Effector memory CD4-positive, alpha-beta T cell (primary cell): Measurements from ENCODE around the gene TPSB2.
"Not testable (repeated sequence)": the region's sequence is repeated elsewhere in the genome, so short reads cannot be mapped to it uniquely, and the experiment has no call there.

Experiments used
- DNase-seq, 3 donors: peaks; one replicate each; pipeline ENCODE4 v3.0.0-alpha.2; 2020
- H3K27ac ChIP-seq: 2 replicates; pipeline ENCODE4 v1.7.0; 2013; ENCODE audit warnings: mild to moderate bottlenecking, low read length, moderate library complexity; ENCODE audit not compliant: insufficient read depth, poor library complexity, severe bottlenecking
- H3K27me3 ChIP-seq: replicated peaks from 2 replicates; pipeline ENCODE4 v1.7.0; 2013; ENCODE audit warnings: mild to moderate bottlenecking, low read length; ENCODE audit not compliant: insufficient read depth, control insufficient read depth, poor library complexity, severe bottlenecking
- H3K36me3 ChIP-seq: 2 replicates; pipeline ENCODE4 v1.7.0; 2013; ENCODE audit warnings: mild to moderate bottlenecking, low read length, moderate library complexity; ENCODE audit not compliant: control insufficient read depth, insufficient read depth
- H3K4me1 ChIP-seq: 2 replicates; pipeline ENCODE4 v1.7.0; 2013; ENCODE audit warnings: low read length, mild to moderate bottlenecking; ENCODE audit not compliant: control insufficient read depth, insufficient read depth, poor library complexity, severe bottlenecking
- H3K4me3 ChIP-seq: 2 replicates; pipeline ENCODE4 v1.7.0; 2013; ENCODE audit warnings: low read length, low read depth, mild to moderate bottlenecking; ENCODE audit not compliant: insufficient read depth, poor library complexity, severe bottlenecking
- H3K9me3 ChIP-seq: 2 replicates; pipeline ENCODE4 v1.7.0; 2013; ENCODE audit warnings: mild to moderate bottlenecking, low read length, moderate library complexity; ENCODE audit not compliant: control insufficient read depth

The TPSB2 gene

DNA sequence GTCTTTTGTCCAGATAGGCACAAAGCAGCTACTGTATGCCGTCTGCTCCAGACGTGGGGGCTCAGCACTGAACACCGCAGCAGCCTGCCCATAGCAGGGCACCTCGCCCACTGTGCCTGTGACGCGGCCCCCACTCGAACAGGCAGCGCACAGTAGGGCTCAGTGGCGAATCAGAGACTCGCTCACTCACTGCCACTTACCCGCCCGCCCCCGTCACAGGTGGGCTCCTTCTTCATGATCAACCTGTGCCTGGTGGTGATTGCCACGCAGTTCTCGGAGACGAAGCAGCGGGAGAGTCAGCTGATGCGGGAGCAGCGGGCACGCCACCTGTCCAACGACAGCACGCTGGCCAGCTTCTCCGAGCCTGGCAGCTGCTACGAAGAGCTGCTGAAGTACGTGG is 28.5 kb downstream of the TPSB2 start:
- no peaks in the 10 kb centered on the region for H3K4me1 ChIP-seq
- no peaks in the 10 kb centered on the region for H3K9me3 ChIP-seq
- no peak for DNase-seq
- no peaks in the 10 kb centered on the region for H3K36me3 ChIP-seq
- H3K4me3 ChIP-seq: no peak overlapping the region
- H3K27me3 ChIP-seq: no peaks in the 10 kb centered on the region
- no peak overlapping the region for H3K27ac ChIP-seq

DNA sequence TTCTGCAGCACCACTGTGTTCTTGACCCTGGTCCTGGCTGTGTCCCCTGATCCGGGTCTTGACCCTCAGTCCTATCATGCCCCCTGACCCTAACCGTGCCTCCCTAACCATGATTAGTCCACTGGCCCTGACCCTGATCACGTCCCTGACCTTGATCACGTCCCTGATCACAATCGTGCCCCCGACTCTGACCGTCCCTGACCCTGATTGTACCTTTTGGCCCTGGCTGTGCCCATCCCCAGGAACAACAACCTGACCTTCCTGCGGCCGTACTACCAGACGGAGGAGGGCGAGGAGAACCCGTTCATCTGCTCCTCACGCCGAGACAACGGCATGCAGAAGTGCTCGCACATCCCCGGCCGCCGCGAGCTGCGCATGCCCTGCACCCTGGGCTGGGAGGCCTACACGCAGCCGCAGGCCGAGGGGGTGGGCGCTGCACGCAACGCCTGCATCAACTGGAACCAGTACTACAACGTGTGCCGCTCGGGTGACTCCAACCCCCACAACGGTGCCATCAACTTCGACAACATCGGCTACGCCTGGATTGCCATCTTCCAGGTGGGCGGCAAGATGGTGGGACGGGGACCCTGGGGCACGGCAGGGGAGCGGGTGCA is 29.9 kb downstream of the TPSB2 start:
- no peaks in the 10 kb centered on the region for H3K9me3 ChIP-seq
- DNase-seq: no peak
- H3K27me3 ChIP-seq: no peaks in the 10 kb centered on the region
- no peaks in the 10 kb centered on the region for H3K36me3 ChIP-seq
- H3K4me3 ChIP-seq: no peak overlapping the region
- no peaks in the 10 kb centered on the region for H3K4me1 ChIP-seq
- H3K27ac ChIP-seq: no peak overlapping the region

DNA sequence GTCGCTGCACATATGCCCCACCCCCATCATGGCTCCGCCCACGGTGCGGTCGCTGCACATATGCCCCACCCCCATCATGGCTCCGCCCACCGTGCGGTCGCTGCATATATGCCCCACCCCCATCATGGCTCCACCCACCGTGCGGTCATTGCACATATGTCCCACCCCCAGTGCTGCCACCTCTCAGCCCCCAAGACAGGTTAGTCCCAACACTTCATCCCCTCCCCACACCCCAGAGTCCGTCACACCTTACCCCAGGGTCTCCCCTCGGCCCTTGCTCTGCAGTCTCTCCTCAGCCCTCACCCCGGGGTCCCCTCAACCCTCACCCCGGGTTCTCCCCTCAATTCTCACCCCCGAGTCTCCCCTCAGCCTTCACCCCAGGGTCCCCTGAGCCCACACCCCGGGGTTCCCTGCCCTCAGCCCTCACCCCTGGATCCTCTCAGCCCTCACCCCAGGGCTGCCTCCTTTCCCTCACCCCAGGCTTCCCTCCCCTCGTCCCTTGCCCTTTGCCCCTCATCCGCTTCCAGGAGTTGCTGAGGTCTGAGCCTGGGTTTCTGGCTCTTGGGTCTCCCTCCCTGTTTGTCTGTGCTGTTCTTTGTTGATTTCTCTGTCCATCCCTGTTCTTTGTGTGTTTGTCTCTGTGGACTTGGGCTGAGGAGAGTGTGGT is 30.5 kb downstream of the TPSB2 start:
- no peak for DNase-seq
- no peak overlapping the region for H3K27ac ChIP-seq
- no peak overlapping the region for H3K4me3 ChIP-seq

DNA sequence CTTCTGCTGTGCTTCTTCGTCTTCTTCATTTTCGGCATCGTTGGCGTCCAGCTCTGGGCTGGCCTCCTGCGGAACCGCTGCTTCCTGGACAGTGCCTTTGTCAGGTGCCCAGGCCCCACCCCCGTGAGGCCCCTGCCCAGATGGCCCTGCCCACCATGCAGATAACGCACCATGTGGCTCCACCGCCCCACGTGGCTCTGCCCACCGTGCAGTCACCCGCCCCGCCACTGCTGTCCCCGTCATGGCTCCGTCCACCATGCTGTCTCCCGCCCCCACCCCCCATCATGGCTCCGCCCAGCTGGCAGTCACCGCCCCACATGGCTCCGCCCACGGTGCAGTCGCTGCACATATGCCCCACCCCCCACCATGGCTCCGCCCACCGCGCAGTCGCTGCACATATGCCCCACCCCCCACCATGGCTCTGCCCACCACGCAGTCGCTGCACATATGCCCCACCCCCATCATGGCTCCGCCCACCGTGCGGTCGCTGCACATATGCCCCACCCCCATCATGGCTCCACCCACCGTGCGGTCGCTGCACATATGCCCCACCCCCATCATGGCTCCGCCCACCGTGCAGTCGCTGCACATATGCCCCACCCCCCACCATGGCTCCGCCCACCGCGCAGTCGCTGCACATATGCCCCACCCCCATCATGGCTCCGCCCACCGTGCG is 31.2 kb downstream of the TPSB2 start:
- H3K4me3 ChIP-seq, H3K27me3 ChIP-seq, H3K9me3 ChIP-seq, H3K4me1 ChIP-seq, H3K36me3 ChIP-seq, H3K27ac ChIP-seq: not testable (repeated sequence)
- peak in 1 of 3 donors; percentile 17 for DNase-seq

More for the DNA sequence above, 30.5 kb downstream of the TPSB2 start:
- Histone ChIP-seq H3K4me1 (no peaks in the 10 kb centered on the region), H3K36me3 (no peaks in the 10 kb centered on the region), H3K27me3 (no peaks in the 10 kb centered on the region), H3K9me3 (no peaks in the 10 kb centered on the region)

DNA sequence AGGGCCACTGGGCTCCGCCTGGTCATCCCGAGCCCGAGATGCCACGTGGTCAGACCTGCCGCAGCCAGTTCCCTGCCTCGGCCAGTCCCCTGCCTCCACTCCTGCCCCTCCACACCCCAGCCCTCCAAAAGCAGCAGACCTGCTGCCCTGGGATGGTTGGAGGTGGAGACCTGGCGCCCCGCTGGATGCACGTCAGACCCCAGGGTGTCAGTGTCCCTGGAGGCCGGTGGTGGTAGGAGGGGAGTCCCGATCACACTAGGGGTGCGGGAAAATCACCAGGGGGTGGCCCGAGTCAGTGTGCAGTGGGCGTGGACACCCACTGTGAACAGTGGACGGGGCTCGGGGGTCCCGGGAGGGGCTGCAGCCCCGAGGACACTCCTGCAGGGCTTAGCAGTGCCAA is 31.8 kb downstream of the TPSB2 start:
- H3K4me3 ChIP-seq: no peak overlapping the region
- no peaks in the 10 kb centered on the region for H3K27me3 ChIP-seq

DNA sequence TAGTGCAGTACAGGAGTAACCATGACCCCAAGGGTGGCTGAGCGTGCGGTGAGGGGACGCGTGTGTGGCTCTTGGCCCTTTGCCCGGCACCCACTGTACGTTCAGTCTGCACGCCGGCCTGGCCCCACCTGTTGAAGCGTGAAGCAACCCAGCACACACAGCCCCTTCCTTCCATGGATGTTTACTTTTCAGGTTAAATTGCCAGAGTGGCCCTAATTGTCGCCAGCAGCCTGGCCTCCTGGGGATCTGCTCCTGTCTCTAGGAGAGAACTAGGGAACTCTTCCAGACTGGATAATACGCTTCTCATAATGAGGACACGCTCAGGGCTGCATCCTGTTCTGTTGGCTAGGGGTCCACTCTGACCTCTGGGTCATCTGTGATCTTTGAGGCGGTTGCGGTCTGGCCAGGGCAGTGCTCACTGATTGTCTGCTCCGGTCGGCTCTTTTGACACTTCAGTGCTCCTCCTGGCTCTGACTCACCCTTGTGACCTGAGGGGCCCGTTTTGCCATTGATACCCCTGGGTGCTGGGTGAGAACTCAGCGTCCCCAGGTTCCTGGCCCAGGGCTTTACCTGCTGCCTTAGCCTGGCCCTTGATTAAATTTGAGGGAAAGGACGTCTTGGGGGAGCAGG is 32.6 kb downstream of the TPSB2 start:
- Histone ChIP-seq H3K4me3 (no peak overlapping the region), H3K36me3 (no peaks in the 10 kb centered on the region), H3K4me1 (no peaks in the 10 kb centered on the region), H3K27ac (no peak overlapping the region), H3K27me3 (no peaks in the 10 kb centered on the region), H3K9me3 (no peaks in the 10 kb centered on the region)
- DNase-seq: no peak

More for the DNA sequence above, 31.8 kb downstream of the TPSB2 start:
- Histone ChIP-seq H3K36me3 (no peaks in the 10 kb centered on the region), H3K4me1 (no peaks in the 10 kb centered on the region), H3K9me3 (no peaks in the 10 kb centered on the region), H3K27ac (no peak overlapping the region)
- DNase-seq: no peak

DNA sequence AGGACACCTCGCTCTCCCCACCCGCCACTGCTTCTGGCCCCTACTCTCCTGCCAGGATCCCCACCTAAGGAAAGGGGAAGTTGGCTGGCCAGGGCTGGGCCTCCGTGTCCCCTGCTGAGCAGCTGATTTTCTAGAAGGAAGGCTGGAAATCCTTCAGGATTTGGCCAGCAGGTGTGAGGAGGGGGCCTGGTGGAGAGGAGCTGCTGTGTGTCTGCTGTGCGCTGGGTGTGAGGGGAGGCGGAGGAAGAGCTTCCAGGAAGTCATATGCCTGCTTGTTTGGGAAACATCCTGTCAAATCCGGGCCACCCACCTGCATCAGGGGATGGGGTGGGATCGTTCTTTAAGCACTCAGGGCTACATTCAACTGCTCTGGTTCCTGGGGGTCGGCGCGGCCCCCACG is 33.5 kb downstream of the TPSB2 start:
- H3K27me3 ChIP-seq: no peaks in the 10 kb centered on the region
- H3K4me3 ChIP-seq: no peak overlapping the region
- H3K36me3 ChIP-seq: no peaks in the 10 kb centered on the region
- H3K9me3 ChIP-seq: no peaks in the 10 kb centered on the region
- H3K27ac ChIP-seq: no peak overlapping the region
- H3K4me1 ChIP-seq: no peaks in the 10 kb centered on the region
- DNase-seq: no peak

DNA sequence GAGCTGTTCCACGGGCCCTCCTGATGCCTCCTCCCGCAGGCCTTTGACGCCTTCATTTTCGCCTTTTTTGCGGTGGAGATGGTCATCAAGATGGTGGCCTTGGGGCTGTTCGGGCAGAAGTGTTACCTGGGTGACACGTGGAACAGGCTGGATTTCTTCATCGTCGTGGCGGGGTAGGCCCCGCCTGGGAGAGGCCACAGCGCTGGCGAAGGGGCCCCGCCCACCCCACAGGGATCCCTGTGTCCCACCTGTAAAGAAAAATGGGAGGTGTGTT is 34.7 kb downstream of the TPSB2 start:
- H3K27me3 ChIP-seq: no peaks in the 10 kb centered on the region
- no peak overlapping the region for H3K4me3 ChIP-seq
- no peak for DNase-seq

DNA sequence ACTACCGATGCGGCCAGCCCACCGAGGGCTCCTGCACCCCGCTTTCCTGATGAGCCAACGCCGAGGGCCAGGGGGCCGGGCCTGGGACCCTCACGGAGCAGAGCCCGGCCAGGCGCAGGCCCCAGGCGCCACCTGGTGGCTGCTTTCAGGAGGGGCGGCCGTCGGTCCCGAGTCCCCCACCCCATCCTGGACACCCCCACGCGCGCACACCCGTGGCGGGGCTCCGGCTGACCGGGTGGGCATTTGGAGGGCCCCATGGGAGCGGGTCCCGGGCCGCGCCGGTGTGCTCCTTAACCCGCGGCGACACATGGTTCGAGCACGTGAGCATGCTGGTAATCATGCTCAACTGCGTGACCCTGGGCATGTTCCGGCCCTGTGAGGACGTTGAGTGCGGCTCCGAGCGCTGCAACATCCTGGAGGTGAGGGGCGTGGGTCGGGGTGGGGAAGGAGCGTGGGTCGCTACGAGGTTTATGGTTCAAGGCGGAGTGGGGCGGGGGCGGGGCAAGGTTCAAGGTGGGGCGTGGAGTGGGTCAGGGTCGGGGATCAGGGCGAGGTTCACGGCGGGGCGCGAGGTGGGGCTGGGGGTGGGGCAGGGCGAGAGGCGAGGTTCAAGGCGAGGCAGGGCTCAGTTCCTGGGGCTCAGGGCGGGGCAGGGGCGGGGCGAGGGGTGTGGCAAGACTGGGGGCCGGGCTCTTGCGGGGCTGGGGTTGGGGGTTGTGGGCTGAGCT is 35.2 kb downstream of the TPSB2 start:
- no peak for DNase-seq
- Histone ChIP-seq H3K27ac (no peak overlapping the region), H3K27me3 (no peaks in the 10 kb centered on the region)

More for the DNA sequence above, 34.7 kb downstream of the TPSB2 start:
- H3K27ac ChIP-seq: no peak overlapping the region
- H3K4me1 ChIP-seq: no peaks in the 10 kb centered on the region
- no peaks in the 10 kb centered on the region for H3K36me3 ChIP-seq
- no peaks in the 10 kb centered on the region for H3K9me3 ChIP-seq

More for the DNA sequence above, 35.2 kb downstream of the TPSB2 start:
- Histone ChIP-seq H3K9me3 (no peaks in the 10 kb centered on the region), H3K4me1 (no peaks in the 10 kb centered on the region), H3K4me3 (no peak overlapping the region), H3K36me3 (no peaks in the 10 kb centered on the region)
